ENCODE measurements around the gene PREB.

- no peak for TF ChIP-seq CTCF (IDR thresholded peaks at IDR 0.05)
- TF ChIP-seq ZFX (IDR thresholded peaks at IDR 0.05; ENCODE audit: borderline replicate concordance): no peak
Observed at GRCh38 chr2:27136751-27137150, 2.3 kb upstream of the PREB start.

All from 22Rv1 (cell line).